SK-N-SH (cell line): Measurements from ENCODE around the gene AGBL1.

Experiments
- EZH2phosphoT487 ChIP-seq: fragments of 200-600 bp; sonication (generic); IDR thresholded peaks from 2 replicates; pipeline ENCODE4 v1.6.1; 2017; ENCODE audit warnings: low read depth, mixed run types, mild to moderate bottlenecking, antibody characterized with exemption, moderate library complexity, borderline replicate concordance
- FOSL2 ChIP-seq: IDR thresholded peaks from 2 replicates; pipeline ENCODE4 v1.4.0; 2012; ENCODE audit warnings: low read depth, mild to moderate bottlenecking, moderate library complexity, borderline replicate concordance
- FOXJ3 ChIP-seq: sonication (generic); formaldehyde crosslinking; IDR thresholded peaks from 2 replicates; pipeline ENCODE4 v1.5.1; 2020; ENCODE audit warnings: mild to moderate bottlenecking, missing genetic modification reagents
- GABPA ChIP-seq: IDR thresholded peaks from 2 replicates; pipeline ENCODE4 v1.4.0; 2012; ENCODE audit warnings: low read depth, mild to moderate bottlenecking
- GATA2 ChIP-seq: sonication (generic); formaldehyde crosslinking; IDR thresholded peaks from 2 replicates; pipeline ENCODE4 v1.5.0; 2020; ENCODE audit warnings: mild to moderate bottlenecking, missing genetic modification reagents
- MXI1 ChIP-seq: IDR thresholded peaks from 2 replicates; pipeline ENCODE4 v1.6.1; 2012; ENCODE audit warnings: mild to moderate bottlenecking, low read depth, low read length, improper control_type of control experiment
- POLR2AphosphoS5 ChIP-seq: IDR thresholded peaks from 2 replicates; pipeline ENCODE4 v1.6.1; 2012; ENCODE audit warnings: low read depth, low read length
- RXRA ChIP-seq: IDR thresholded peaks from 2 replicates; pipeline ENCODE4 v1.4.0; 2012; ENCODE audit warnings: low read depth, mild to moderate bottlenecking, borderline replicate concordance
- TEAD4 ChIP-seq: IDR thresholded peaks from 2 replicates; pipeline ENCODE4 v1.4.0; 2012; ENCODE audit warnings: mild to moderate bottlenecking, borderline replicate concordance; ENCODE audit not compliant: insufficient read depth
- TF ChIP-seq, protein P1 (sequence below): fragments of 200-600 bp; sonication (generic); IDR thresholded peaks from 2 replicates; pipeline ENCODE4 v1.6.1; 2017; ENCODE audit warnings: antibody characterized with exemption, mild to moderate bottlenecking, moderate library complexity
- TF ChIP-seq, protein P2 (sequence below): IDR thresholded peaks from 2 replicates; pipeline ENCODE4 v1.6.1; 2012; ENCODE audit warnings: mild to moderate bottlenecking, low read depth, low read length, moderate library complexity
- TF ChIP-seq, protein P3 (sequence below): fragments of 150-350 bp; IDR thresholded peaks from 2 replicates; pipeline ENCODE4 v1.6.1; 2016; ENCODE audit warnings: mild to moderate bottlenecking, low read depth, low read length

DNA sequence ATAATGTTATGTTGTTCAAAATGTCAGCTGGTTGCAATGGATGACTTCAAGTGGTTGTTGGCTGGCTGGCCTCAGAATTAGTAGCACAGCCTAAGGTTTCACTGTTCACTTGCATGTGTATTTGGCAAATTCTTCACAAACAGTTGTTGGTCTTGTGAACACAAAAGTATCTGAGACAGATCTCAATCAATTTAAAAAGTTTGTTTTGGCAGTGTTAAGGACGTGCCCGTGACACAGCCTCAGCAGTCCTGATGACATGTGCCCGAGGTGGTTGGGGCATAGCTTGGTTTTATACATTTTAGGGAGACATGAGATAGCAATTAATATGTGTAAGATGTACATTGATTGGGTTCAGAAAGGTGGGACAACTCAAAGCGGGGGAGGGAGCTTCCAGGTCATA lies 436.0 kb downstream of the AGBL1 start:
- TF ChIP-seq EZH2phosphoT487 = no peak
- TF ChIP-seq, protein P1, sequence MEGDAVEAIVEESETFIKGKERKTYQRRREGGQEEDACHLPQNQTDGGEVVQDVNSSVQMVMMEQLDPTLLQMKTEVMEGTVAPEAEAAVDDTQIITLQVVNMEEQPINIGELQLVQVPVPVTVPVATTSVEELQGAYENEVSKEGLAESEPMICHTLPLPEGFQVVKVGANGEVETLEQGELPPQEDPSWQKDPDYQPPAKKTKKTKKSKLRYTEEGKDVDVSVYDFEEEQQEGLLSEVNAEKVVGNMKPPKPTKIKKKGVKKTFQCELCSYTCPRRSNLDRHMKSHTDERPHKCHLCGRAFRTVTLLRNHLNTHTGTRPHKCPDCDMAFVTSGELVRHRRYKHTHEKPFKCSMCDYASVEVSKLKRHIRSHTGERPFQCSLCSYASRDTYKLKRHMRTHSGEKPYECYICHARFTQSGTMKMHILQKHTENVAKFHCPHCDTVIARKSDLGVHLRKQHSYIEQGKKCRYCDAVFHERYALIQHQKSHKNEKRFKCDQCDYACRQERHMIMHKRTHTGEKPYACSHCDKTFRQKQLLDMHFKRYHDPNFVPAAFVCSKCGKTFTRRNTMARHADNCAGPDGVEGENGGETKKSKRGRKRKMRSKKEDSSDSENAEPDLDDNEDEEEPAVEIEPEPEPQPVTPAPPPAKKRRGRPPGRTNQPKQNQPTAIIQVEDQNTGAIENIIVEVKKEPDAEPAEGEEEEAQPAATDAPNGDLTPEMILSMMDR = no peak
- no peak for TF ChIP-seq GABPA
- TF ChIP-seq POLR2AphosphoS5 = no peak
- no peak for TF ChIP-seq MXI1
- TF ChIP-seq, protein P2, sequence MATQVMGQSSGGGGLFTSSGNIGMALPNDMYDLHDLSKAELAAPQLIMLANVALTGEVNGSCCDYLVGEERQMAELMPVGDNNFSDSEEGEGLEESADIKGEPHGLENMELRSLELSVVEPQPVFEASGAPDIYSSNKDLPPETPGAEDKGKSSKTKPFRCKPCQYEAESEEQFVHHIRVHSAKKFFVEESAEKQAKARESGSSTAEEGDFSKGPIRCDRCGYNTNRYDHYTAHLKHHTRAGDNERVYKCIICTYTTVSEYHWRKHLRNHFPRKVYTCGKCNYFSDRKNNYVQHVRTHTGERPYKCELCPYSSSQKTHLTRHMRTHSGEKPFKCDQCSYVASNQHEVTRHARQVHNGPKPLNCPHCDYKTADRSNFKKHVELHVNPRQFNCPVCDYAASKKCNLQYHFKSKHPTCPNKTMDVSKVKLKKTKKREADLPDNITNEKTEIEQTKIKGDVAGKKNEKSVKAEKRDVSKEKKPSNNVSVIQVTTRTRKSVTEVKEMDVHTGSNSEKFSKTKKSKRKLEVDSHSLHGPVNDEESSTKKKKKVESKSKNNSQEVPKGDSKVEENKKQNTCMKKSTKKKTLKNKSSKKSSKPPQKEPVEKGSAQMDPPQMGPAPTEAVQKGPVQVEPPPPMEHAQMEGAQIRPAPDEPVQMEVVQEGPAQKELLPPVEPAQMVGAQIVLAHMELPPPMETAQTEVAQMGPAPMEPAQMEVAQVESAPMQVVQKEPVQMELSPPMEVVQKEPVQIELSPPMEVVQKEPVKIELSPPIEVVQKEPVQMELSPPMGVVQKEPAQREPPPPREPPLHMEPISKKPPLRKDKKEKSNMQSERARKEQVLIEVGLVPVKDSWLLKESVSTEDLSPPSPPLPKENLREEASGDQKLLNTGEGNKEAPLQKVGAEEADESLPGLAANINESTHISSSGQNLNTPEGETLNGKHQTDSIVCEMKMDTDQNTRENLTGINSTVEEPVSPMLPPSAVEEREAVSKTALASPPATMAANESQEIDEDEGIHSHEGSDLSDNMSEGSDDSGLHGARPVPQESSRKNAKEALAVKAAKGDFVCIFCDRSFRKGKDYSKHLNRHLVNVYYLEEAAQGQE = no peak
- TF ChIP-seq FOXJ3 = no peak
- no peak for TF ChIP-seq RXRA
- TF ChIP-seq, protein P3, sequence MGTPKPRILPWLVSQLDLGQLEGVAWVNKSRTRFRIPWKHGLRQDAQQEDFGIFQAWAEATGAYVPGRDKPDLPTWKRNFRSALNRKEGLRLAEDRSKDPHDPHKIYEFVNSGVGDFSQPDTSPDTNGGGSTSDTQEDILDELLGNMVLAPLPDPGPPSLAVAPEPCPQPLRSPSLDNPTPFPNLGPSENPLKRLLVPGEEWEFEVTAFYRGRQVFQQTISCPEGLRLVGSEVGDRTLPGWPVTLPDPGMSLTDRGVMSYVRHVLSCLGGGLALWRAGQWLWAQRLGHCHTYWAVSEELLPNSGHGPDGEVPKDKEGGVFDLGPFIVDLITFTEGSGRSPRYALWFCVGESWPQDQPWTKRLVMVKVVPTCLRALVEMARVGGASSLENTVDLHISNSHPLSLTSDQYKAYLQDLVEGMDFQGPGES = no peak
- TF ChIP-seq TEAD4 = no peak
- no peak for TF ChIP-seq FOSL2
- no peak for TF ChIP-seq GATA2 (CRISPR knock-in tag)
